Esophagus squamous epithelium (tissue), 4 donors: ENCODE measurements around the gene KRTAP10-2.

Experiments
- CTCF ChIP-seq, 6 experiments: fragments of 450-650 bp in 4 of 6; fragments of 200-600 bp in 2 of 6; sonication (generic) in 2 of 6; IDR thresholded peaks; one replicate each; pipeline ENCODE4 v1.5.1; 2016 to 2019; ENCODE audit warnings: antibody characterized with exemption in 6 of 6, mild to moderate bottlenecking in 4 of 6, moderate library complexity in 4 of 6
- POLR2A ChIP-seq, 4 donors: fragments of 450-650 bp; IDR thresholded peaks; one replicate each; pipeline ENCODE4 v1.6.1; 2017; ENCODE audit warnings: antibody characterized with exemption in 4 of 4, mild to moderate bottlenecking in 4 of 4, moderate library complexity in 3 of 4

DNA sequence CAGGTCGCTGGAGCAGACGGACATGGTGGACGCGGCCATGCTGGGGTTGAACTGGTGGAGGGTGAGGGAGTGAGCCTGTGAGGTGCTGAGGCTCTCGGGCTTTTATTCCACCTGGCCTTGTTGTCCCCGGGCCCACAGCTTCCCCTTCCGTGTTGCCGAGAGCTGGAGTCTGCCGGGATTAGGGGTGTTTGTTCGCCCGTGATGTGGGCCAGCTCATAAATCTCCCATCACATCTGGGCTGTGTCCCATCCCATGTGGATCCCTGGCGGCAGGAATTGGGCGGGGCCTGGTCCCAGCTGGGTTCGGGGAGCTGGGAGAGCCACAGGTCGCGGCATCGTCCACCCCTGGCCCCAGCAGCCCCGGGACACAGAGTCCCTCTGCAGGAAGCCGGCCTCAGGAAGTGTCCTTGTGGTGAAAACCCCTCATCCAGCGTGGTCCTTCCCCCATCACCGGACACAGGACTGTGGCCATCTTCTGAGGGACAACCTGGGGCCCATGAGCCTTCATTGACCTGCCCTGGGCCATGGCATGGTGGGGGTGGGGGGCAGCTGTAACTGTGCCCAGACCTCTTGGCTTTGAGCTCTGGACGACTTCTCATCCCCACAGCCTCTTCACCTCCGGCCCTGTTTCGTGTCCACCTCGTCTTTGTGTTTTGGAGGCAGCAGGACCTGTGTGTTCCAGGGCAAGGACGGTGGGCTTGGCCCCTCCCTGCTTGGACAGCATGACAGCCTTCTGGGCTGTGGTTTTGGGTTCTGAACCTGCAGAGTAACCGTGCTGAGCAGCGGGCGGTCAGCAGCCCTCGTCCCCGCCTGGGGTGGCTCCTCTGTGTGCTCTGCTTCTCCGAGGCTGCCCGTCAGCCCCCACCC is 41.4 kb upstream of the KRTAP10-2 start, which contains the start of gene KRTAP10-6:
- TF ChIP-seq CTCF (IDR thresholded peaks at IDR 0.05) (no peak), POLR2A (IDR thresholded peaks at IDR 0.05) (no peak)
